ENCODE results near the gene RTN4R. TPM values are rescaled to one million over a fixed set of nuclear protein-coding genes. Genes with fewer than 3 reads are reported as not detected.

Gene RTN4R
- total and polyA plus RNA-seq, 2 of the 13 experiments (the other 11 are each of a cell fraction or from before 2014, with no cell fraction given): 0.22 to 0.77 TPM

DNA sequence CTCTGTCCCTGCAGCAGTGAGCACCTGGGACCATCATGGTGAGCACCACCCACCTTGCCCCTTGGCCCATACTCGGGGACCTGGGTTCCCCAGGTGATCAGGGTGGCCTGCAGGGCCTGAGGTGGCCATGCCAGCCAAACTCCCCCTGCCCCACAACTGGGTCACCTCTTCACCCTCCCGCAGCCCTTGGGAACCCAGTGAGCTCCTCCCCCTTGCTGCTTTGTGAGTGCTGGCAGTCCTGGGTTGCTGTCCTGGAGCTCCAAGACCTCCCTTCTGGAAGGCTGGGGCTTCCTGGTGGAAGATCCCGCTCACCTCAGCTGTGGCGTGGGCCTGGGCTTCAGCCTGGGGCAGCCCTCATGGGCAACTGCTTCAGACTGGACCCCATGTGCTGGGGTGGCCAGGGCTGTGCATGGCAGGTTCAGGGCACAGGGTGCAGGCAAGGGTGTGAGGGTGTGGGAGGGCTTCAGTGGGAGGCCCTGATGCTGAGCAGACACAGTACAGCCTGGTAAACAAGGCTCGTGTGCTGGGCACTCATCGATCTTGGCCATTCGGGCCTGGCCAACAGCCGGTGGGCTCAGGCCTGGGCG is 57.6 kb downstream of the RTN4R start:
- BruUV-seq (replicated peaks): no TSS peak
- H4K20me1 ChIP-seq (ENCODE audit: insufficient read depth, low read length): no peaks in the 10 kb centered on the region
- POLR2A ChIA-PET: no interaction called here
- no peaks in the 10 kb centered on the region for H3K9me3 ChIP-seq (ENCODE audit: low read length)
- no peaks in the 10 kb centered on the region for H3K4me1 ChIP-seq (ENCODE audit: insufficient read depth, low read length)
- H3K36me3 ChIP-seq (replicated peaks in 1 of 2; ENCODE audit: control insufficient read depth in 1 of 2, insufficient read depth in 2 of 2, low read length in 2 of 2): no peaks in the 10 kb centered on the region
- H3K27me3 ChIP-seq (ENCODE audit: control insufficient read depth in 1 of 2, insufficient read depth in 2 of 2, low read length in 2 of 2): peaks cover 28 to 92% of the 10 kb centered on the region in 2 experiments; a peak in 4 of 5 replicates
- no peak for ATAC-seq
- CTCF ChIA-PET (ENCODE audit: low intra/inter-chr PET ratio, low total read pairs): no interaction called here
- H3K4me3 ChIP-seq (replicated peaks in 1 of 3; ENCODE audit: insufficient read depth in 1 of 3, low read depth in 2 of 3, low read length in 3 of 3): no peak overlapping the region
- no peak for FAIRE-seq
- no peak overlapping the region for H3K4me2 ChIP-seq (ENCODE audit: low read depth, low read length)
- WGBS (ENCODE audit: low lambda C conversion rate): no CpG with 5 or more reads among the region's 9 CpGs
- no peak overlapping the region for H3K9ac ChIP-seq (ENCODE audit: insufficient read depth, low read depth, low read length)
- DNase-seq (ENCODE audit: low spot score): no peak
- peak; percentile 17 for TF ChIP-seq AGO2 (optimal IDR thresholded peaks at IDR 0.05; ENCODE audit: low read depth, low read length)
- no peak for TF ChIP-seq TEAD2 (CRISPR knock-in tag; IDR thresholded peaks at IDR 0.05)
- no peaks in the 10 kb centered on the region for H3K79me2 ChIP-seq (ENCODE audit: insufficient read depth, low read length)
- intact Hi-C loops (cut with micrococcal nuclease; ENCODE audit: unreplicated experiment): no loop called here
- H3K27ac ChIP-seq (ENCODE audit: extremely low read length, insufficient read depth, low read length): no peak overlapping the region
- H2AFZ ChIP-seq (ENCODE audit: low read length): no peak overlapping the region
- in situ Hi-C loops (cut with HindIII; ENCODE audit: extremely low pct_ligation_motif_present, low pct_unique_long_range_greater_than_20kb): no loop called here

DNA sequence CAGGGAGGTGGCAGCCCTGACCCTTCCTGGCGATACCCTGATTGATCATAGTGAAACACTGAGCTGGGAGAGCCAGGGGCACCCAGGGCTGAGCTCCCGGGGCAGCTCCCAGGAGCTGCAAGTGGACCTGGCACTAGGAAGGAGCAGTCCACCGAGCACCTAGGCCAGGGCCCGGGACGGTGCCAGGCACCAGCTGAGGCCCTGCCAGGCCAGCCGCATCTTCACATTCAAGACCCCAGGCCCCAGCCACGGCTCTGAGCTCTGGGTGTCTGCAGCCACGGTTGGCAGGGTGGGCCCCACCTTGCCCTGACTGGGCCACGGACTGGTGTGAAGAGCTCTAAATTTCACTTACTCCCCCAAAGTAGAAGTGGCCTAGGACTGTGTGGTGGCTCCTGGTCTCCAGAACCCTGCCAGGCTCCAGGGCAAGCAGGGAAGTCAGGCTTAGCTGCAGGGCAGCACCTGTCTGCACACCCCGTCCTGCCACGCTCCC is 58.3 kb downstream of the RTN4R start:
- POLR2A ChIA-PET: no interaction called here
- intact Hi-C loops (cut with micrococcal nuclease; ENCODE audit: unreplicated experiment) (no loop called here), in situ Hi-C loops (cut with HindIII; ENCODE audit: extremely low pct_ligation_motif_present, low pct_unique_long_range_greater_than_20kb) (no loop called here)
- Histone ChIP-seq H3K27me3 (ENCODE audit: control insufficient read depth in 1 of 2, insufficient read depth in 2 of 2, low read length in 2 of 2) (peaks cover 27 to 91% of the 10 kb centered on the region in 2 experiments; a peak in 4 of 5 replicates), H3K9ac (ENCODE audit: insufficient read depth, low read depth, low read length) (no peak overlapping the region), H3K4me2 (ENCODE audit: low read depth, low read length) (no peak overlapping the region), H3K36me3 (replicated peaks in 1 of 2; ENCODE audit: control insufficient read depth in 1 of 2, insufficient read depth in 2 of 2, low read length in 2 of 2) (no peaks in the 10 kb centered on the region), H2AFZ (ENCODE audit: low read length) (no peak overlapping the region), H4K20me1 (ENCODE audit: insufficient read depth, low read length) (no peaks in the 10 kb centered on the region), H3K9me3 (ENCODE audit: low read length) (no peaks in the 10 kb centered on the region), H3K4me3 (replicated peaks in 1 of 3; ENCODE audit: insufficient read depth in 1 of 3, low read depth in 2 of 3, low read length in 3 of 3) (no peak overlapping the region), H3K4me1 (ENCODE audit: insufficient read depth, low read length) (no peaks in the 10 kb centered on the region), H3K79me2 (ENCODE audit: insufficient read depth, low read length) (no peaks in the 10 kb centered on the region), H3K27ac (ENCODE audit: extremely low read length, insufficient read depth, low read length) (no peak overlapping the region)
- no peak for DNase-seq (ENCODE audit: low spot score)
- no TSS peak for BruUV-seq (replicated peaks)
- FAIRE-seq: no peak
- 20% methylated on average over 1 of the region's 11 CpGs for WGBS (ENCODE audit: low lambda C conversion rate)
- CTCF ChIA-PET (ENCODE audit: low intra/inter-chr PET ratio, low total read pairs): no interaction called here
- no peak for ATAC-seq
- TF ChIP-seq RXRA (CRISPR knock-in tag; IDR thresholded peaks at IDR 0.05): no peak
- TF ChIP-seq, protein P1, sequence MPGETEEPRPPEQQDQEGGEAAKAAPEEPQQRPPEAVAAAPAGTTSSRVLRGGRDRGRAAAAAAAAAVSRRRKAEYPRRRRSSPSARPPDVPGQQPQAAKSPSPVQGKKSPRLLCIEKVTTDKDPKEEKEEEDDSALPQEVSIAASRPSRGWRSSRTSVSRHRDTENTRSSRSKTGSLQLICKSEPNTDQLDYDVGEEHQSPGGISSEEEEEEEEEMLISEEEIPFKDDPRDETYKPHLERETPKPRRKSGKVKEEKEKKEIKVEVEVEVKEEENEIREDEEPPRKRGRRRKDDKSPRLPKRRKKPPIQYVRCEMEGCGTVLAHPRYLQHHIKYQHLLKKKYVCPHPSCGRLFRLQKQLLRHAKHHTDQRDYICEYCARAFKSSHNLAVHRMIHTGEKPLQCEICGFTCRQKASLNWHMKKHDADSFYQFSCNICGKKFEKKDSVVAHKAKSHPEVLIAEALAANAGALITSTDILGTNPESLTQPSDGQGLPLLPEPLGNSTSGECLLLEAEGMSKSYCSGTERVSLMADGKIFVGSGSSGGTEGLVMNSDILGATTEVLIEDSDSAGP (CRISPR knock-in tag; IDR thresholded peaks at IDR 0.05; ENCODE audit: borderline replicate concordance): no peak
- TF ChIP-seq ZZZ3 (CRISPR knock-in tag; IDR thresholded peaks at IDR 0.05; ENCODE audit: borderline replicate concordance): no peak
- no peak for TF ChIP-seq TCF7L2 (IDR thresholded peaks at IDR 0.05; ENCODE audit: low read depth, low read length)

All from HepG2 (cell line).